CD4-positive, alpha-beta T cell treated with Interleukin-6 at 100 ng/mL for 8 hours (primary cell): Measurements from ENCODE around the gene GBX2.

Experiments used
- DNase-seq: peaks from one replicate; pipeline ENCODE4 v3.0.0-alpha.2; 2020; ENCODE audit warnings: mixed read lengths, low spot score

Gene GBX2

DNA sequence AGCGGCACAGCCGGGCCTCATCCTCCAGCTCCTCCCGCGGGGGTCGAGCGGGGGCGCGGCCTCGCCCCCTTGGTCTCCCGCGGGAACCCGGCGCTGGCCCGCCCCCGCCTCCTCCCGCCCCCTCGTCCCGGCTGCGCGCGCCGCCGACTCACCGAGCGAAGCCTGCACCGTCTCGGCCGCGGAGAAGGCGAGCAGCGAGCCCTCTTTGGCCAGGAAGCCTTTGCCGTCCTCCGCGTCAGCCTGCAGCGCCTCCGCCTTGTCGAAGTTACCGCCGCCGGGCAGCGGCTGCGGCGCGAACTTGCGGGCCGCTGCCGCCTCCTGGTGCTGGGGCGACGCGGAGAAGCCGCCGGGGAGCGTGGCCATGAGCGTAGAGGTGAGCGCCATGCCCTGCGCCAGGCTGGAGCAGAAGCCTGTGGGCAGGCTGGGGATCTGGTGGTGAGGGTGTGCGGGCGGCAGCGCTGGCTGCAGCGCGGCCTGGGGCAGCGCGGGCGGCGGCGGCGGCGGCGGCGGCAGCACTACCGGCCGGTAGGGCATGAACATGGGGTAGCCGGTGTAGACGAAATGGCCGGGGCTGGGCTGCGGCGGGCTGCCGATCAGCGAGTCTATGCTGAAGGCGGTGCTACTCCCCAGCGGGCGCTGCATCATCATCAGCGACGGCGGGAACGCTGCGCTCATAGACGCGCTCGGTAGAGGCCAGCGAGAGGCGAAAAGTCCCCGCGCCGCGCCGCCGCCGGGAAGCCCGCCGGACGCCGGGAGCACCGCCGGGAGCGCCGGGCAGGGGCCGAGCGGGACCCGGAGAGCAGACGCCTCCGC lies 683 bp downstream of the GBX2 start:
- no peak for DNase-seq

GRCh38 chr2:236166796-236167296 lies 1.3 kb downstream of the GBX2 start:
- DNase-seq: no peak

DNA sequence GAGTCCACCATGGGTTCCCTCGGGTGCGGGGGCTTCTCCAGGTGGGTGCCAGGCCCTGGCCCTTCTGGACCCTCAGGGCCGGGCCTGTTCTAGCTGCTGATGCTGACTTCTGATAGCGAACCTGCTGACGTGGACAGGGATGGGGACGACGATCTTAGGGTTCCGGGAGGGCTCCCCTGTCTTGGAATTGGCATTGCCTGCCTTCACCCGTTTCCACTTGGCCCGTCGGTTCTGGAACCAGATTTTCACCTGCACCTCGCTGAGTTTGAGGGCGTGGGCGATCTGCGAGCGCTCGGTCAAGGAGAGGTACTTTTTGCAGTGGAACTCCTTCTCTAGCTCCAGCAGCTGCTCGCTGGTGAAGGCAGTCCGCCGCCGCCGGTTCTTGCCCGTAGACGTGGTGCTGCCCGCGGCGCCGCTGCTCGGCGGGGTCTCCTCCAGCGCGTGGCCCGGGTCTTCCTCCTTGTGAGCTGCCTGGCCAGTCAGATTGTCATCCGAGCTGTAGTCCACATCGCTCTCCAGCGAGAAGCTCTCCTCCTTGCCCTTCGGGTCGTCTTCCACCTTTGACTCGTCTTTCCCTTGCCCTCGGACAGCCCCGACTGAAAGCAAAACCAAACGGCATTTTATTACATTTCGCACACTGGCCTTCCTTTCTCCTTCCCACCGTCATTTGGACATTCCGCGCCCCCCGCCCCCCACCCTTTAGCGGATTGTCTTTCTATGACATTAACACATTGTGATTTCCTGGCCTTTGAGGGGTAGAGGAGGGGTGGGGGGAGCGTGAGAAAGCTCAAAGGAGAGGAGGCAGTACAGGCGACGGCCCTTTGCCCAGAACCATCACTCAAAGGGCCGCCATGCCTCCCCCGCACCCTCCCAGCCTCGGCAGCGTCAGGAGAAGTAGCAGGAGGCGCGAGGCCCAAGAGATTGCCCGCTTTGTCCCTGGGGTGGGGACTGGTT lies 2.1 kb downstream of the GBX2 start:
- DNase-seq: no peak

DNA sequence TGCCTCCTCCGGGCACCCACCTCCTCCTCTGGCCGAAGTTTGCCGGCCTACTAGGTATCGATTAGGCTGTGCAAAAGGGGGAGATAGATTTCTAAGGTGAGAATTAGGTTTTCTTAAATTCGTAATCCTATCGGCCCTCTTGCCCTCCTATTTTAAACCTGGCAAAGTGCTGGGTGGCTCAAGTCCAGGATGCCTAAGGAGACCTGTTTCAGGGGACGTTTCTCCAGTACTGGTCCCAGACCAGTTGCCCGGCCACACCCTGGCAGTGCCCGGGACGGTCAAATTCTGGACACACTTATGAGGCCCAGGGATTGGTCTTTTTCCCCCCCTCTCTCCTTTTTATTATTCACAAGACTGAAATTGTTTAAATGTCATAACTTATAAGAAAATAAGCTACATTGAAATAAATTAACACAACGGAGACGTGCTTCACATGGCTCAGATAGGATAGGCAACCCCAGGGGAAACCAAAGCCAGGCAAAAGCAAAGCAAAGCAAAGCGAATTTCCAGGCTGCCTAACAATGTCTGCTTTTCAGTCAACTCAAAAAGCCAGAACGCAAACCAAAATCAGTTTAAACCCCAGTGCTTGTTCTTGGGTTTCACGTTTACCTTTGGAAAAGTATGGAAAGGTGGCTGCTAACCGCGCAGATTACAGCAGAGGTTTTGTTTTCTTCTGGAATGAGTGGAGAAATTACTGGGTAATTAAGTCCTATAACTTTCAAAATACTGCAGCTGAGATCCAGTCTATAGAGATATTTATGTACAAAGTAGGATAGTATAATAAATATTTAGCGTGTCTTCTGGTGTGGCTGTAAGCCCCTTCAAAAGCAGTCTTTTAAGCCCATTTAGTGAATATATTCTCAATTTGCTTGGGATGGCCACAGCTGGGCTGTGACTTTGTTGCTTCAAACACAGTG lies 3.0 kb downstream of the GBX2 start:
- no peak for DNase-seq

DNA sequence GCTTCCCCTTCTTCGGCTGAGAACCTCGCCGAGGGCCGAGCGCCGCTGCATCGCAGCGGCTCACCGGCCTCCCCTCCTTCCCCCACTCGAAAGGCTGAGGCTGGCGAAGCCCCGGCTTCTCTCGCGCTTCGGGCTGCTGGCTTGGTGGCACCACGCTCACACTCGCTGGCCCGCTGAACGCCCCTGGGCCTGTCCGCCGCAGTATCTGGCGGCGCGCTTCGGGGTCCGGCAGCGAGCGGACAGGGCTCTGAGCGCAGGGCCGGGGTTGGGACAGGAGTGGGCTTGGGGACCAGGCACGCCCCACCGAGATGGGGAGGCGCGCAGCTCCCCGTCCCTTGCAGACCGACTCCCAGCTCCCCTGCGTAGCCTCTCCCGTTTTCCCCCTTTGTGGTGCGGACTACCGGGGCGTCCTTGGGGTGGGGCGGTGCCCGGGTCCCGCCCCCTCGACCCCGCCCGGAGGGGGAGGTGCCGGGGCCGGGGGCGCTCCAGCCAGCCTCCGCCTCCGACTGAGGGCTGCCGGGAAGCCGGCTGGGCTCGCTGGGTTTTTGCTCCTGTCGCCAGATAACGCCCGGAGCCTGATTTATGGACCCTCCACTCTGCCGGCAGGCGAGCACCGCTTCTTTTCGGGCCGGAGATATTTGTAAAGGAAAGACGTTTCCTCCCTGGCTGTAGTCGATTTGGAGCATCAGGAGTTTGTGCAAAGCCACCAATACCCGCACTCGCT lies 3.8 kb downstream of the GBX2 start:
- DNase-seq: no peak

DNA sequence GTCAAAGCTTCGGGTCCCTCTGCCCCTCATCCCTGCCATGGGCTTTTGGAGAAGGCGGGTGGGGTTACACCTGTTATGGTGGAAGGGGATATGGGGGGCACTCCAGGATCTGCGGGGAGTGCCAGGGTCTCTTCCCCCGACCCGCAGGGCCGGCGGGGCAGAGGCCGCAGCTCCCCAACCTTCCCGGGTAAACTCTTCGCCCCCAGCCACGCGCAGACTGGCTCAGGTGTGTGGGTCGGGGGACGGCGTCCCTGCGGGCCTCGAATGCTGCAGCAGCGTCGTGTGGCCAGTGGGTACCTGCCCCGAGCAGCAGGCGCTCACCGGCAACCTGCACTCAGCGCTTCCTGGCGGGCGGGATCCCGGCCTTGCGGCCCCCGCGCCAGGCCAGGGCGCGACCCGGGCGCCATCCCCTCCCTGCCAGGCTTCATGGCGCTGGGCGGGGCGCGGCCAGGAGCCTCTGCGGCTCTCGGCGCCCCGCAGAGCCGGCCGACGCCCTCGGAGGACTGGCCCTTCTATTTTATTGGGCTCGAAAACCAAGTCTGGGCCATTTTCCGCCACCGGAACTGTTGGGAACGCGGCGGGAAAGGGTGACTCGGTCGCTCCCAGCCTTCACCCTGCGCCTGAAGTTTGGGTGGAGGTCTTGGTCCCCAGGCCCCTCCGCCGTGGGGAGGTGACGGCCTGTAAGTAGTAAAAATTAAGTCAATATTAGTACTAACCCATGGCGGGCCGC lies 4.5 kb downstream of the GBX2 start:
- no peak for DNase-seq

GRCh38 chr2:236162882-236163470 lies 5.2 kb downstream of the GBX2 start:
- no peak for DNase-seq

DNA sequence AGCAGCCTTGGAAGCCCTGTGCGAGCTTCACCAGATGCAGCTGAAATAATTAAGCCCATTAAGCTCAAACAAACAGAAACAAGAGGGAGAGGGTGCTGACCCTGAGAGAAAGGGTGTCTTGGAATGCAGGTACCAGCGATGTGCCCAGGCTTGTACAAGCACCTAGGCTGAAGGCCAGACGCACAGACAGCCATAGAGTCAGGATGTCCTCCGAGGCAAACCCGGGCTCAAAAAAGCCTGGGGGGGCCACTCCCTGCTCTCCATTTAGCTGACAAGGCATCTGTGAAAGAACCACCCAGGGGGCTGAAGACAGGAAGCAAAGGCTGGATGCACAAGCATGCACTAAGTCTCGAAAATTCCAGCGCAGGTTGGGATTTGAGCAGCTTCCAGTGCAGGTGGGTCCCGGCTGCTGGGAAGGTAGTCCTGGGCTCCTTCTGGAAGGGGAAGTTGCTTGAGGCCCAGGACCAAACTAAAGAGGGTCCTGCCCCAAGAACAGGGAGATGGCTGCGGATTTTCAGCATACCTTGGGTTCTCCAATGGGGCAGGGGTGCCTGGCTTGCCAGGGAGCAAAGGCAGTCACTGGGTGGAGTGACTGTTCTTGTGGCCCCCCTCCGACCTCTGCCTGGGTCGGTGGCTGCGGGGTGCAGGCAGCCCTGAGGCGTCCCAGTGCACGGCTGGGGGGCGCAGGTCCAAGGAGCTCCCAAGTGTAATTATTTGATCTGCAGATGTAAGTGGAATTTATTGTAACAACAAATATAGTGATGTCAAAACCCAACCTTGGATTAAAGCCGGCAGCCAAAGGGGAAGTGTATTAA lies 5.9 kb downstream of the GBX2 start:
- no peak for DNase-seq

GRCh38 chr2:236161531-236161930 lies 6.7 kb downstream of the GBX2 start:
- no peak for DNase-seq

DNA sequence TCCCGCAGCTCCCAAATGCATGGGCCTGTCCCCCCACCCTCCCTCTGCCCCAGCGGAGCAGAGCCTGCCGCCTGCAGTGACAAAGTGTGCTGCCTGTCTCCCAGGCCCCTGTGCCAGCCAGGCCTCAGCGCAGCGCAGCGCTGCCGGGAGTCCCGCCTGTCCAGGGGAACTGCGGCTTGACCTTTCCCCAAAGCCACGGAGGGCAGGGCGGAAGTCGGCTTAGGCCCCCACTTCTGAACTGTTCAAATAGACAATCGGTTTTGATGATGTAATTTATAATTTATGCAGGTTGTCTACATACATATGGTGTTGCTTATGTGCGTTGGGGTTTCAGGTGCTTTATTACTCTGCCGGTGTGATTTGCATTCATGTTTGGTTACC lies 7.1 kb downstream of the GBX2 start:
- DNase-seq: no peak

DNA sequence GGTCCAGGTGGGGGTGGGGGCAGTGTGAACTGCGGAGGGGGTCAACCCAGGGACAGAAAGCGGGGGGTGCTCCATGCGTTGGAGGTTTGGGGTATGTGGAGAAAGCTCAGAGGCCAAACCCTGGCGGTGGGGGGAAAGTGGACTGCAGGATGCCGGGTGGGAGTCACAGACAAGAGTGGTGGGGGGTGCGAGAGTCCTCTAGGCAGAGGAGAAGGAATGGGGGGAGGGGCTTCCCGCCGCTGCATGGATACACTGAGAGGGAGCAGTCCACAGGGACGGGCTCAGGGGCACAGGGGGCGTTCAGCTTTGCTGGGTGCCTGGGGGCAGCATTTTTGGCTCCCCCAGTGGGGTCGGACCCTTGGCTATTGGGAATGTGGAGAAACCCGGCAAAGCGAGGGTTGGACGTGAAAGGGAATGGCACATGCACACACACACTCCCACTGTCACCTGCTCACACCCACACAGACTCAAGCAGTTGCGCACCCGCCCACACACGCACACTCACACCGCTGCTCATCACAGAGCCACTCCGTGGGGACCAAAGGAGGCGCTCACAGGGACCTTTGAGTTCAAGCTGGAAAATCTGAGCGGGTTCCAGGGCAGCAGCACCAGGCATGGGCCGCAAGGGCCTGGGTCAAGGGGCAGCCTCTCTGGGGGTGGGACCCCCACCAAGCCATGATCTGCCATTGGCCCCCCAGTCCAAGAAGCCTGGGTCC lies 7.7 kb downstream of the GBX2 start:
- no peak for DNase-seq

DNA sequence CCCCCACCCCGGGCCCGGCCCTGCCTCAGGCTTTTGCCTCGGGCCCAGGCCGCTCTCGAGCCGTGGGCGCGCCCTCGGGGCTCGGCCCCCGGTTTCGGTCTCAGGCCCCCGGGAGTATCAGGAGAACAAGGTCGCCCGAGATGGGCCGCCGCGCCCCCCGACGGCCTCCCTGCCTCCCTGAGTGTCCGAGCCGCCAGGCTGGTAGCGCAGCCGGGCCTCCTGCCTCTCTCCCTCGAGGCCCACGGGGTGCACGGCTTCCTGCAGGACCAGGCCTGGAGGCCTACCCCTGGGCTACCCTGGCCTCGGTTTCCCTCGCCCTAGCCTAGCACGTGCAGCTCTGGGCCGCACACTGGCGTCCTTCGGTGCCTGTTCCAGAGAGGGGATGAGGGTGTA lies 8.4 kb downstream of the GBX2 start:
- no peak for DNase-seq

DNA sequence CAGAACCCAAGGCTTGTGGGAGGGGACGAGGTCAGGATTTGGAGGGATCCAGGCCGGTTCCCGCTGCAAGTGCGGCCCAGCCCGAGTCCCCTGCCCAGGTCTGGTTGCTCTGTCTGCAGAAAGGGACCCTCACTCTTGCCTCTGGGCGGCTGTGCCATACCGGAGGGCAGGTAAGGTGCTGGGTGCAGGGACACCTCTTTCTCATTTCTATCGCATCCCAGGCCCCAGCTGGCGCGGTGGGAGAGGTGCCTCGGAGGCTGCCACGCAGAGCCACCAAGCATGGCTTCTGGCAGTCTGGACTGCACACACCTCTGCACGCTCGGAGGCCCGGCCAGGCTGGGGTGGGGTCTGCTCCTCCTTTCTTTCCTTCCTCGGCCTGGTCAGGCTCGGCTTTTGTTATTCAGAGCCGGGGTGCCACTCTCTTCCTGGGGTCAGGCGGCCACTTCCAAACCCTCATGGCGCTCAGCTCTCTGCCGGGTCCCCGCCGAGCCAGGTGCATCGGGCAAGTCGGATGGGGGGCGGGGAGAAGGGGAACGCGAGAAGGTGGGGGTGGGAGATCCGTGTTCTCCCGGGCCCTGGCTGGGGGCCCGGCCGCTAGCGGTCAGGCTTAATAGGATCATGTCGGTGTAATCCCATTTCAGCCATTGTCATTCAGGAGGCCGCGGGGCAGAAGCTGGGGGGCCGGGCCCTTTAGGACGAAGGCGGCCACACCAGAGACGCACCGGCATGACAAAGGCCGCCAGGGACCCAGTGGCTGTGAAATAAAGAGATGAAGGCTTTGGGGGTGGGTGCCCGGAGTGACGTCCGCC lies 9.0 kb downstream of the GBX2 start:
- no peak for DNase-seq

DNA sequence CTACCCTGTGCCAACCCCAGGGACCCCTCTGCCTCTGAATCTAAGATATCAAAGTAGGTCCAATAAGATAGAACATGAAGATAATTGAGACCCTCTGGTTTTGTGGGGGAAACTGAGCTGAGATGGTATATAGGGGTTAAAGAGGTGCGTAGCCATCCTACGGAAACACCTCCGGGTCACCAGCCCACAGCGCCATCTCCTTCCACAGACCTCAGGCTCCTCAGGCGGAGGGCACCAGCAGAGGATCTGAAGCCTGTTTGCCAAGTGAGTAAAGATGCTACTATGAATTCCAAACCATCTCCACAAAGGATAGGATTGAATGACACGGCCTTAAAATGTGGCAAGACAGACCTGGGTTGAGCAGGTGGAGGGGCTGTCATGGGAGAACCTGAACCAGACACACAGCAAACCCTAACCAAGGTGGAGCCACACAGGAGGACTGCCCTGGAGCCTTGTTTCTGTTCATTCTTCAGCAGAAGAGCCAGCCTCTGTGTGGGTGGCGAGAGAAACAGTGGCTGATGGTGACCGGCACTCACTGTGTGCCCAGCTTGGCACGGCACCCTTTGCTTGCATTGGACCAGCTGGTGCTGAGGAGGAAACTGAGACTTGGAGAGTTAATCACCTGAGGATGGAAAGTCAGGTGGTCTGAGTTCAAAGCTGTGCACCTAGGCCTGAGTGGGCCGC lies 10.2 kb downstream of the GBX2 start:
- no peak for DNase-seq

- DNase-seq: no peak
These were observed 10.8 kb downstream of the GBX2 start for GRCh38 chr2:236157366-236157765.

DNA sequence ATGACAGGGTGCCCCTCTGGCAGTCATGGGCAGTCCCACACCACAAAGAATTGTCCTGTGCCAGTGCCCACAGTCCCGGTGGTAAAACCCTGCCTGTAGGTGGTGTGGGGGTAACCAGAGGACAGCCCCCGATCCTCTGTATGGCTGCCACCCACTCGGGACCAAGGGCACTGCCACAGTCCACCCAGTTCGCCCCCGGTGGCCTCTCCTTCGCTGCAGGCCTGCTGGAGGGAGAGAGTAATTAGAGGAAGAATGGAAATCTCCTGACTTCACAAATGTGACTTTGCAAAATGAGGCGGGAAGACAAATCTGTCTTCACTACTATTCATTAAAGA lies 11.4 kb downstream of the GBX2 start:
- DNase-seq: no peak
